NCI-H146 (cell line): ENCODE results near the gene TPRG1L.

Experiments
- DNase-seq: peaks from one replicate; lab custom pipeline; 2025; lab: John Stamatoyannopoulos, UW

TPRG1L gene

DNA sequence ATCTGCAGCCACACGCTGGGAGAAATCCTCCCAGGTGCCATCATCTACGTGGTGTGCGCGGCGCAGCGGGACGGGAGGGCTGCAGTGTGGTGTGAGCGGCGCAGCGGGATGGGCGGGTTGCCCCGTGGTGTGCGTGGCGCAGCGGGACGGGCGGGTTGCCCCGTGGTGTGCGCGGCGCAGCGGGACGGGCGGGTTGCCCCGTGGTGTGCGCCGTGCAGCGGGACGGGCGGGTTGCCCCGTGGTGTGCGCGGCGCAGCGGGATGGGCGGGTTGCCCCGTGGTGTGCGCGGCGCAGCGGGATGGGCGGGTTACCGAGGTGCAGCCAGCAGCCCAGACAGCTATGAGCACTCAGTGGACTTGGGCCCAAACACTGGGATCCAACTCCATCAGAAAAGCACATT, 20.4 kb downstream of the TPRG1L start:
- DNase-seq: no peak

DNA sequence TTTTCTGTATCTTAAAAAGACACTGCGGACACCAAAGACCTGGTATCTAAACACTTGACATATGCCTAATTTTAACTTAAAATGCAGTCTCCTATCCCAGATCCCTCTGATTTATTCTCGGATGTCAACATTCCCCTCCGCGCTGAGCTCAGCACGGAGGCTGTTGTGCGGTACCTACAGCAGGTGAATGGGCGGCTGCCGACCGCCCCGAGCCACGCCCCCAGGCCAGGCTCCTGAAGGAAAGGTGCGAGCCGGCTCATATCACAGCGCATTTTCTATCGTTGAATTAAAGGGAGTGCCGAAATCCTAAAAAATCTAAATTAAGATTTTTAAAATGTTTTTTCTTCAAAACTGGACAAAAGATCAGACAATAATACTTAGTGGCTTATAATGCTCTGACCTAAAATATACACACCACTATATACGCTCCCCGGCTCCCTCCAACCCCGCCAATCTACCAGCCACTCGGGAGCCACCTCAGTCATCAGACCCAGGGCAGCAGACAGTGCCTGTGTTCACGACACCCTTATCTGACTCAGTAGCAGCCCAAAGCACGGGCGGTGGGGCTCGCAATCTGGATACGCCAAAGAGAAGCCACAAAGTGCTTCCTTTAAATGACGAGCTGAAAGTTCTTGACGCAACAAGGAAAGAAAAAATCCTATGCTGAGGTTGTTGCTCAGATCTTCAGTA, 21.0 kb downstream of the TPRG1L start:
- no peak for DNase-seq

DNA sequence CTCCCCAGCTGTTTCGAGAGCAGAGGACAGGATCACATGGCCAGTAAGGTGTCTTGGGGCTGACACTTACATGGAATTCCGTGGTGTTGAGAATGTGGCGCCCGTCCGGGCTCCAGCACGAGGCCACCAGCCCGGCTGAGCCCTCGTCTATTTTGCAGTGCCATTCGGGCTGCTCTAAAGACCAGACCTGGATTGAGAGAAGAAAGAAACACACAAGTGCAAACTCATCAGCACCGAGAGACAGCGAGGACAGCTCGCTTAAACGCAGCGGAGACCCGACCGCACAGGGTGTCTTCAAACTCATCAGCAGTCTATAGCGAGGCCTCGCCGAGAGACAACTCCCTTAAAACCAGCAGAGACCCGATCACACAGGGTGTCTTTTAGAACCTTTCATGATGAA, 21.8 kb downstream of the TPRG1L start:
- DNase-seq: no peak

DNA sequence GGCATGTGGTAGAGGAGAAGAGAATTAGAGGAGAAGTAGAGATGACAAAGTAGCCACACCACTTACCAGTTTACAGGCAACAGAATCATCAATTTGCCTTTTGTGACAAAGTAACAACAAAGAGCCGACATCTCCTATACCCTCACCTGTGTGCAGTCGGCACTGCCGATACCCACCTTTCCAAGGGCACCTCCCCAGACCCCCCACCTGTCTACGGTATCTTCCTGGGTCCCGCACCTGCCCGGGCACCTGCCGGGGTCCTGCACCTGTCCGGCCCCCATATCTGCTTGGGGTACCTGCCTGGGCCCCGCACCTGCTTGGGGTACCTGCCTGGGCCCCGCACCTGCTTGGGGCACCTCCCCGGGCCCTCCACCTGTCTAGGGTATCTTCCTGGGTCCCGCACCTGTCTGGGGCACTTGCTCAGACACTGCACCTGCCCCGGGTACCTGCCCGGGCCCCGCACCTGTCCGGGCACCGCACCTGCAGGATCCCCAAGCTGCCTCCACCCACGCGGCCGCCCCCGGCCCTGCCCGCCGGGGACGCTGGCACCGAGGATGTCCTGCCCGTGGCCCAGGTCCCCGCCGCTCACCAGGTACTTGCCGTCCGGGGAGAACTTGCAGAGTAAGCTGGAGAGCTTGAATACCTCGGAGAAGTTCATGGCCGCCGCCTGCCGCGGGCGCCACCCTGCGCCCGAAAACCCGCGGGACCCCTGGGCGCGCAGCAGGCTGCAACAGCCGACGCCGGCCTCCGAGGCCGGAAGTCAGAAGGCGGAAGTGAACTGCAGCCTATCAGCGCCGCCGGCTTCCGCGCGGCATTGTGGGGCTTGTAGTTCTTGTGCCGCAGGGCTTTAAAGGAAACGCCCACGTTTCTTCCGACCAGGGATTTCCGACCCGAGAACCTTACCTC, 24.8 kb downstream of the TPRG1L start, which contains the start of gene WRAP73:
WRAP73 (minus strand) TSS at position 762 of the 906 bp plus-strand sequence; CDS start at position 658, 104 bp downstream.
- DNase-seq: peak; percentile 83

DNA sequence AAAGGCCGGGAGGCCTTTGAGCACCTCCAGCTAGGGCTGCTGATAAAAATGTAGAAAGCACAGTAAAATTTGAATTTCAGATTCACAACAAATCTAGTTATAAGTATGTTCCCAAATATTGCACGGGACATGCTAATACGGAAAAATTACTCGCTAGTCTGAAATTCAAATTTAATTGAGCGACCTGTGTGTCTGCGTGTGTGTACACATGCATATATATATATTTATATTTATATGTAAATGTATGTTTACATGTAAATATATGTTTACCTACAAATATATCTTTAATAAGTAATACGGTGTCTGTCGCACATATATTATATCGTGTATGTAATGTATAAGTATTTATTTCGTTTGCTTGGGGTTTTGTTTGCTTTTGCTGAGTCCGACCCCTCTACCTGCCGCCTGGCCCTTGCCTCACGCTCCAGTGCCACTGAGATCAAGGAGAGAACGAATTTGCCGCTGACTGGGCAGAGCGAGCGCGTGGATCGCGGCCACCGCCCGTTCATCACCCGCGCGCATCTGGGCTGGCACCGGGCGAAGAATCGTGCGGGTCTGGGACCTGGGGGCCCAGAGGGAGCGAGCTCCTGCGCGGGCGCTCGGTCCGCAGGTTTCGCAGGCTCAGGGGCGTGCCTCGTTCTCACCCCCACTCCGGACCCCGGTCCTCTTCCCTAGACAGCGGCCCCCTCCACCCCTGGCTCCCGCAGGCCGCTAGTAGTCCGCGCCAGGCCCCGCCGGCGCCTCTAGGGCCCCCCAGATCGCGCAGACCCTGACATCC, 25.6 kb downstream of the TPRG1L start:
- DNase-seq: no peak

DNA sequence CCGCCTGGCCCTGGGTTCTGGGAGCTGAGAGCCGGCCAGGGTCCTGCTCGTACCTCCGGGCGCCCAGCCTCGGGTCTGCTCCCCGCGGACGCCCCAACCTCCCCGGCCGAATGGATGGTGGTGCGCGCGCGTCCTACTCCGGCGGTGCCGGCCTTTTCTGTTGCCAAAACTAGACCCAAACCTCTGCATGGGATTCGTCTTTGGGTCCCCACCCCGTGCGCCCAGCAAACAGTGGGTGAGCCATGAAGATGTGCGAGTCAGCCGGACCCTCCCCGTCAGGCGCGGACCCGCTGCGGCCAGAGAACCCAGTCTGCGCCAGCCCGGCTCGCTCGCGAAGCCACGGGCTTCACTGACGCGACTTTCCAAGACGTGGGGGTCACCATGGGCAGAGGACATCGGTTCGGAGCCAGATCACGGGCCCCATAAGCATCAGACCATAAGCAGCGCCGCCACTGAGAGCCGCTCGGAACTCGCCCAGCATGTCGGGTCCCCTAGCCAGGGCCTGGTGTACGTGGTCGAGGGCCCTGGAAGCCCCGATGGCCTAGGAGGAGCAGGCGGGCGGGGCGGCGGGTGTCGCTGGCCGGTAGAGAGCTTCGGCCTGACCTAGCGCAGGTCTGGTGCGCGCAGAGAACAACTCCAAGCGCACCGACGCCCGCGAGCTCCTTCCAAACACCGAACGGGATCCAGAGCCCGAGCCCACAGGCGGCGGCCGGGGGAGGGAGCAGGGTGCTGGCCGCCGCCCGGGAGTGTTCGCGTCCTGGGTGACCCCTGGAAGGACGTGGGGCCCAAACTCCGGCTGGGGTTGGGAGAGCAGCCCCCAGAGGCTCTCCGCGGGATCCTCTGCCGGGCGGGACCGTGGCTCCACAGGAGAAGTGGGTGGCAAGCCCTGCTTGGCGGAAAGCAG, 26.5 kb downstream of the TPRG1L start:
- no peak for DNase-seq

DNA sequence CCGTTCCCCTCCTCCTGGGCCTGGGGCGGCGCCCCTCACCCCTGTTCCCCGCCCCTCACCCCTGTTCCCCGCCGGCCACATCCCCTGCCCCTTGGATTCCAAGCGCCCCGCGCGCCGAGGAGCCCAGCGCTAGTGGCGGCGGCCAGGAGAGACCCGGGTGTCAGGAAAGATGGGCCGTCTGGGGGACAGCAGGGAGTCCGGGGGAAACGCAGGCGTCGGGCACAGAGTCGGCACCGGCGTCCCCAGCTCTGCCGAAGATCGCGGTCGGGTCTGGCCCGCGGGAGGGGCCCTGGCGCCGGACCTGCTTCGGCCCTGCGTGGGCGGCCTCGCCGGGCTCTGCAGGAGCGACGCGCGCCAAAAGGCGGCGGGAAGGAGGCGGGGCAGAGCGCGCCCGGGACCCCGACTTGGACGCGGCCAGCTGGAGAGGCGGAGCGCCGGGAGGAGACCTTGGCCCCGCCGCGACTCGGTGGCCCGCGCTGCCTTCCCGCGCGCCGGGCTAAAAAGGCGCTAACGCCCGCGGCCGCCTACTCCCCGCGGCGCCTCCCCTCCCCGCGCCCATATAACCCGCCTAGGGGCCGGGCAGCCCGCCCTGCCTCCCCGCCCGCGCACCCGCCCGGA, 27.2 kb downstream of the TPRG1L start, which contains the start of gene TP73:
TP73 (plus strand) TSS at position 587 of the 618 bp plus-strand sequence. CDS start 29,850 bp downstream, outside the sequence.
- peak; percentile 68 for DNase-seq

DNA sequence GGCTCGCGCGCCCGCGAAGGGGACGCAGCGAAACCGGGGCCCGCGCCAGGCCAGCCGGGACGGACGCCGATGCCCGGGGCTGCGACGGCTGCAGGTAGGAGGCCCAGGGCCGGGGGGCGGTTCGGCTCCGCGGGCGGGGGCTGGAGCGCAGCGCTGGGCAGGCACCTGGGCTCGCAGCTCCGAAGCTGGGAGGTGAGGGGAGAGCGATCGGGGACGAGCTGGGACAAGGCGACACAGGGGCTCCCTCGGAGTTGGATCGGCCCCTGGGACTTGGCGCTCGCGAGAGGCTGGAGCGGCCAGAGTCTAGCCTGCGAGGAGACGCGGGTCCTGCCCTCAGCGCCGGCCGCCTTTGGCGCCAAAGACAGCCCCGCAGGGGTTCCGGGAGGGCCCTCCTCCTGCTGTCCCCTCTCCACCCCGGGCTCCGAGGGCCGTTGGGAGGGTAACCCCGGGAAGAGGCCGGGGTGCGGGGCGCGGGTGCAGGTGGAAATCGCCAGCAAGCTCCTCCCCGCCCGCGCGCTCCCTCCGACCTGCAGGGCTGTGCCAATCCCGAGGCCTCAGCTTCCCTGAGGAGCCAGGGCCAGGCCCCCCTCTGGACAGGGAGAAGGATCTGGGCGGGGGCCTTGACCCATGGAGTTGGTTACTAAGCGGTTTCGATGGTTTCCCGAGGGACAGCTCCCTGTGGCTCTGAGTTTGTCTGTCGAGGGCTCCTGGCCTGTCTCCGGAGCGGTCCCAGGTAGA, 27.9 kb downstream of the TPRG1L start:
- DNase-seq: peak; percentile 63

DNA sequence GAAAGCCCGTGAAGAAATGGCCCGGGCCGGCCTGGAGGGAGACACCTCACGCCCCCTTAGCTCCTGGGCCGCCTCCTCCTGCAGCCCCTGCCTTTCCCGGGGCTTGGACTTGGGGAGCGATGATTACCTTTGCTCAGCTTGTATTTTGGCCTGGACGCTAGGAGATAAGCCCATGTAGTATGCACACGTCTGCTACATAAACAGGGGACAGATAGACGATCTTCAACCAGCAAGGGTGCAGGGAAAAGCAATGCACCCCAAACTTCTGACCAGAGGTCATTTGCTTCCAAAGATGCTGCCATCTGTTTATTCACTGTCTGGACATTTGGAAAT, 28.4 kb downstream of the TPRG1L start:
- DNase-seq: no peak

DNA sequence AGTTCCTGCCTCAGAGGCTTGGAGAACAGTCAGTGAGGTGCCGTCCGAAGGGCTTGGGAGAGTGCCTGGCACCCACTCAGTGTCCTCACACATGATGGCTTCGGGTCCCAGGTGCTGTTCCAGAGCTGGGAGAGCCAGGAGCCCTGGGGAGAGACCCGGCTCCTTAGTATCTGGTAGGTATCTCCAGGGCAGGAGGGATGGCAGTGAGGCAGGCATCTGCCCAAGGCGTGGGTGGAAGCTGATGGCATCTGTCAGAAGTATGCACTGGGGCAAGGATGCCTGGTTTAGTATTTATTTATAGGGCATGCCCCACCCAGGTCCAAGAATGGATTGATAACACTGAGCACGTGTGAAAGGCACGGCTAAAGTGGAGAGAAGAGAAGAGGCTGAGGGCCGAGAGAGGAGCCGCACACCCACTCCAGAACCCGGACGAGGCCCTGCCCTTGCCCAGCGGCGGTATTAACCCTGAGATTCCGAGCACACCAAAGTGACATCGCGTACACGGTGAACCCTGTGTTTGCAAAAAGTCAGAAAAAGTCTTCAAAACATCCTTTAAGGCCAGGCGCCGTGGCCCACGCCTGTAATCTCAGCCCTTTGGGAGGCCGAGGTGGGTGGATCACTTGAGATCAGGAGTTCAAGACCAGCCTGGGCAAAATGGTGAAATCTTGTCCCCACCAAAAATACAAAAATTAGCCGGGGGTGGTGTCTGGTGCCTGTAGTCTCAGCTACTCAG, 29.9 kb downstream of the TPRG1L start:
- DNase-seq: no peak

DNA sequence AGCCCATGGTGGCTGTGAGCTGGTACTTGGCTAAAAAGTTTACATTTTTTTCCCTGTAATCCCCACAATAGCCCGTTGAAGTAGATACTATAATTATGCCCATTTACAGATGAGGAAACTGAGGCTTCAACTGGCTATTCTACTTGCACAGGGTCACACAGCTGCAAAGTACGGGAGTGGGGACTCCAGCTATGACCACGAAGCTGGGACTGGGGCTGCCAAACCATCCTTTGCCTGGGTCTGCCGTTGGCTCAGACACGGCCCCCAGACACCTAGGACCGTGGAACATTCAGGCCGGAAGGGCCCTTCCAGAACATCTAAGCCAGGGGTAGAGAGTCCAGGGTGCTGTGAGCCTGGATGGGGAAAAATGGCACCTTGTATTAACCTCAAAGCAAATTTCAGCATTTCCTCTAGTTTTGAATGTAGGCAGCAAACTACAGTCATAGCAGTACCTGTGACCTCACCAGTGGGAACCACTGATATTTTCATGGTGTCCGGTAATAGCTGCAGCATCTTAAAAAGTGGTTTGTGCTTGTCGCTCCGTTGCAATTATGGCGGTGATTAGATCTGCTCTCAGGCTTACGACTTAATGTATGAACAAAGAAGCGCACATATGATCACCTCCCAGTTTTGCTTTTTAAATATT, 31.8 kb downstream of the TPRG1L start:
- no peak for DNase-seq

DNA sequence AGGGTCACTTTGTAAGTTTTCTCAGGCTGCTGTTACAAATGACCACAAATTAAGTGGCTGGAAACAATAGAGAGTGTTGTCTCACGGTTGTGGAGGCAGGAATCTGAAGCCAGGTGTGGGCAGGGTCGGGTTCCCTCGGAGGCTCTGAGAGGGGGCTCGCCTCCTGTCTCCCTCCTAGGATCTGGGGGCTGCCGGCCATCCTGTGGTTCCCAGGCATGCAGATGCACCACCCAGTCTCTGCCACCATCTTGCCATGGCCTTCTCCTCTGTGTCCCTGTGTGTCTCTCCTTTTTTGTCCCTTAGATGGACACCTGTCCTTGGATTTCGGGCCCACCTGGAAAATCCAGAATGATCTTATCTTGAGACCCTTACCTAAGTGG, 32.3 kb downstream of the TPRG1L start:
- DNase-seq: no peak

DNA sequence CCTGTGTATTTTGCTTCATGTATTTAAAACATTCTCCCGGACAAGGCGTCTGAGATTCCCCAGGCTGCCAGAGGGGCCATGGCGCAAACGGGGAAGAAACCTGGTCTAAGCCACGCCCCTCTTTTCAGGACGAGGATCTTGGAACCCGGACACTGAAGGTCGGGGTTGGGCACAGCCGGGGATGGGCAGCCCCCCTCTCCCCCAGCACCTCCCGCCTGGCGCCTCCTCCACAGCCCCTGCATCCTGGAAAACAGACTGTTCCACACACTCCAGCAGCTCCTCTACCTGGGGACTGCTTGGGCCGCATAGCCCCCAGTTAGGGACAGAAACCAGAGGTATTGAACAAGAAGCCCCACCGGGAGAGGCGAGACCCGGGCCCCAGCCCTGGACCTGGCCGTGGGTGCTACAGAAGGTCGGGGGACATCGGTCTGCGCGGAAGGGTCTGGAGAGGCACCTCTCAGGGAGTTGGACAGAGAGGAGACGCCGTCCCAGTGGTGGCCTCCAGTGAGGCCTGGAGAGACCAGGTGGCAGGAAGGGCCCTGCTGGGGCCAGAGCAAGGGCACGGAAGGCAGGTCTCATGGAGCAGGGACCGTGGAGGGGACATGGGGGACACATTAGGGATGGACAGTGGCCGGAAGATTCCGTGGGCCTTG, 32.9 kb downstream of the TPRG1L start:
- DNase-seq: no peak

DNA sequence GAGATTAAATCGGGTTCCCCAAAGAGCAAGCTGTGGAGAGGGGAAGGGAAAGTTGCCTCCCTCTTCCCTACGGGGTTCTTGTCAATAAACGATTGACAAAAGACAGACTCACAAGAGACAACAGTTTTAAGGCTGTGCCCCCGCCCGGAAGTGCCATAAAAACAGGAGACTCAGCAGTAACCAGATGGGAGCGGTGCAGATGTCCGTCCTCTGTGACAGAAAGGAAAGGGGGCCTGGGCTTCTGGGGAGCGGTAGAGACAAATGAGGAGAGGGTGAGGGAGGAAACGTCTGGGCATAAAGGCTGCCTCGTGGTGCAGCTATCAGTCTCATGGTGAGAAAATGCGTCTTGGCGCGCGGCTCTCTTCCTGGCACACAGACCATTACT, 33.4 kb downstream of the TPRG1L start:
- no peak for DNase-seq

DNA sequence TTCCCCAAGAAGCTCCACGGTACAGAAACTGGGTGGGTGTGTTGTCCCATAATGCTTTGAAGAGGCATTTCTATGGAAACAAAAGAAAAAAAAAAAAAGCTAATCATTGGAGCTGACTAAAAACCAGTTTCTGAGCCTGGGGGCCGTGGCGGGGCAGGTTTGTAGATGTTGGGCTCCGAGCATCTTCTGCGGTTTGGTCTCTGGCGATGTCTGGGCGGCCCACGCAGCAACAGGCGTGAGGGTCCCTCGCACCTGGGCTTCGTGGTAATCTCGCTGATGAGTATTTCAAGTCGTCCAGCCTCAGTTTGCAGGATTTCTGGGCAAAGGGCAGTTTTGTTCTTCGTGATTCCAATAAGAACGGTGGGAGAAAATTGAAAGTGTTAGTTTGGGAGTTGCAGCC, 34.3 kb downstream of the TPRG1L start:
- no peak for DNase-seq

DNA sequence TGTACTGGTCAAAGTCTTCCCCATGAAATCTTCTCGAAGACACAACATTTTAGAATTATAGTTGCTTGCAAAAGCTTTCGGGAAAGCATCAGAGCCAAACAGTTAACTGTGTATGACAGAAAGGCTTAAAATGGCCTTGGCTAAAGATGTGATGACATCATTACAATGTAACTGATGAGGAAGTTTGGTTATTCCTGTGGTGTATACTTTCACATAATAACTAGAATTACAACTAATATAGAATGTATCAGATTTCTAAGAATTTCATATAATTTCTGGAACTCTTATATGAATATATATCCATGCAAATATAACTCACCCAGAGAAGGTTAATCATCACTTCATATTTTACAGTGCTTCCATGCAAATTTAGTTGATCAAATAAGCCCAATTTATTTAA, 35.9 kb downstream of the TPRG1L start:
- no peak for DNase-seq

DNA sequence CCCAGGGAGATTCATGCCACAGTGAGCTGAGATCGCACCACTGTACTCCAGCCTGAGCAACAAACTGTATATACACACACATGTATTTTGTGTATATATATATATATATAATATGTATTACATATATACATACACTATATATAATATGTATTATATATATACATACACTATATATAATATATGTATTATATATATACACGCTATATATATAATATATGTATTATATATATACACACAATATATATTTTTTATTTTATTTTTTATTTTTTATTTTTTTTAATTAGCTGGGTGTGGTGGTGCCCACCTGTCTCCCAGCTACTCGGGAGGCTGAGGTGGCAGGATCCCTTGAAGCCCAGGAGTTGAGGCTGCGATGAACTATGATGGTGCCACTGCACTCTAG, 36.8 kb downstream of the TPRG1L start:
- no peak for DNase-seq

DNA sequence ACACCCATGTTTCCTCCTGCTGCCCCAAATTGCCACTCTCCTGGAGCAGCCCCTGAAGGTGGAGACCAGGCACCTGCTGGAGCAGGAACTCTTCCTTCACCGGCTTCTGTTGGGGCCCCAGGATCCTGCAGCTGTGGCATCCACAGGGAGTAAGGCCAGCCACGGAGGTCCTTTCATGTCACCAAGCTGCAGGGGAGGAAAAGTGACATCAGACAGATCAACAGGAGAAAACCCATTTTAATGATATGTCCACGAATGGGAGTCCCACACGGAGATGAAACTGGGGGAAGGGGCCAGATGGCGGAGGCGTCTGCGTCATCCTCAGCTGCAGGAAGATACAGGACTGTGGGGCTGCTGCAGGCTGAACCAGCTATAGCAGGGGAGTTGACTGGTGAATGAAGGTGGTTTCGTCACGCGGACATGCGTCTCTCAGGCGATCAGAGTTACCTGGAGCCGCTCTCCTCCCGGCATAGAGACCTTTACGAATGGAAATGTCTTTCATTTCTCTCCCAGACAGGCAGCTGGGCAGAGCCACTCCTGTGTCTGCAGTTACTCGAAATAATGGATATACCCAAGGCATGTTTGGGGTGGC, 37.4 kb downstream of the TPRG1L start:
- DNase-seq: no peak
